Limb (tissue), 2 donors: ENCODE data around the gene HMCN1.
A peak's percentile ranks its signal among the peaks of the same experiment; 100 is the strongest.
"Not testable (repeated sequence)": the region's sequence is repeated elsewhere in the genome, so short reads cannot be mapped to it uniquely, and the experiment has no call there.

ENCODE experiments used
- DNase-seq, 2 donors: peaks; one replicate each; pipeline ENCODE4 v3.0.0-alpha.2; 2016; ENCODE audit errors: extremely low spot score in 2 of 2

HMCN1 gene

DNA sequence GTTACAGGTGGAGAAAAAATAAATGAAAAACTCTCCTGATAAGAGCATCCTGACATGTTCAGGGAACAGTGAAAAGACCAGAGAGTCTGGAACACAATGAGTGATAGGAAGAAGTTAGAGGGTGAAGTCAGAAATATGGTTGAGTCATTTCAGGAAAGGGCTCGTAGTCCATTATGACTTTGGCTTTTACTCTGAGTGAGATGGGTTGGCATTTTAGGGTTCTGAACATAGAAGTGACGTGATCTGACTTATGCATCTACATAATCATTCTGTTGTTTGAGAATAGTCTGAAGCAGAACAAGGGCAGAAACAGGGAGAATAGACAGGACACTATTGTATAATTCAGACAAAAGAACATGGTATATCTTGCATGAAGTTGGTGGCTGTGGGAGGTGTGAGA, 5.8 kb downstream of the HMCN1 start:
- DNase-seq: no peak

DNA sequence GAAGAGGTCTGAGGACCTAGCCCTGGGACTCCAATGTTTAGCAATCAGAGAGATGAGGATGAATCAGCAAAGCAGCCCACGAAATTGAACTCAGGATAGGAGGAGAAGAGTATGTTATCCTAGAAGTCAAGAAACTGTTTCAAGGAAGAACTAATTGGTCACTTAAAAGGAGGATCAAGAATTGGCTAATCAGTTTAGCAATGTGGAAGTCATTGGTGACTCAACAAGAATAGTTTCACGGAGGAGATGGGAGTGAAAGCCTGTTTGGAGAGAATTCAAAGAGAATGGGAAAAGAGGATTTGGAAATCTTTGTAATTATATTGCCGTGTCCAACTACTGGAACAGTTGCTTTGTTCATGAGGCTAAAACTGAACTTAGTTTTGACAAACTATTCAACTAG, 7.4 kb downstream of the HMCN1 start:
- DNase-seq: no peak

DNA sequence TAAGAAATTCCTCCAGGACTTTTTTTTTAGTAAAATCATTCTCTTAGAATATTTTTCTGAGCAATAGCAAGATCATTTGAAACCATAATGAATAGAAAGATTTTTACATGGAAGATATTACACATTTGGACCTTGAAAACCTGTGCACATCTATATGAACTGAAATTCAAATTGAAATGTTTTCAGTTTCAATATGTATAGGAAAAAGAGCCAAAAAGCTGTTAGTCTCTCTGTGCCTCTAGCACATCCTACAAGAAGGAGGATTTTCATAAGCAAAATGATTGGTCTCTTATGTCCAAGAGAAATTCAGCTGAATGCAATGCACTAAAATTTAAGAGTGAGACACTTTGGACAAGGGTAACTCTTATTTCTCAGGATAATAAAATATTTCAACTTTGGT, 8.2 kb downstream of the HMCN1 start:
- no peak for DNase-seq

DNA sequence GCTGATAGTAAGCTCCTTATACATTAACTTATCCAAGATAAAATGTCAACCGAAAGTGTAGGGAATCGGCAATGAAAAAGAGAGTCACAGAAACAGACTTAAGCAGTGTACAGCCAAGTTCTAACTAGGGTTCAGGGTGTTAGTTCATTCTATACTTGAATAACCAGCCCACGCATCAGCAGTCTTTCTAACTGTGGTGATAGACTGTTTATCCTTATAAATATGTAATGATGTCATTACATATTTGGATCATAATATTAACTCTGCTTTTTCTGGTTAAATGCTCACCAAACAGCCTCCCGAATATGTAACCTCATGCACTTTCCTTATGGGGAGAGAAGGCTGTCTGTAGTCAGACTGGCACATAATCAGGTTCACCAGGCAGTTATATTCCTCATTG, 11.0 kb downstream of the HMCN1 start:
- DNase-seq: no peak

DNA sequence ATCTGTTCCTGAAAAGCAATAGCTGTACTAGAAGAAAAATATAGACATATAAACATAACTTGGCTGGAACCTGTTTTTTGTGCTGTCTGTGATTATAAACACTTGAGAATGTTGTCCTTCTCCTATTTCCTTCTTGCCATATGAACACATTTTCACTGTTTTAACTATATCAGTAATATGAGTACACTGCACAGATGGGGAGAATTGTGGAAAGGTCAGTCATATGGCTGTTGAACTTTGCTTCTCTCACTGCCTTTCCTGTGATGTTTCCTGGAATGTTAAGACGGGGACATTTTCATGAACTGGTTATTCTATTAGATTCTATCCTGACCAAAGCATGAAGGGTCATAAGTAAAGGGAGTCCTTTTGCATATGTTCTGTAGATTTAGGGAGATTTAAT, 24.9 kb downstream of the HMCN1 start:
- peak in 1 of 2 donors; percentile 7 for DNase-seq

DNA sequence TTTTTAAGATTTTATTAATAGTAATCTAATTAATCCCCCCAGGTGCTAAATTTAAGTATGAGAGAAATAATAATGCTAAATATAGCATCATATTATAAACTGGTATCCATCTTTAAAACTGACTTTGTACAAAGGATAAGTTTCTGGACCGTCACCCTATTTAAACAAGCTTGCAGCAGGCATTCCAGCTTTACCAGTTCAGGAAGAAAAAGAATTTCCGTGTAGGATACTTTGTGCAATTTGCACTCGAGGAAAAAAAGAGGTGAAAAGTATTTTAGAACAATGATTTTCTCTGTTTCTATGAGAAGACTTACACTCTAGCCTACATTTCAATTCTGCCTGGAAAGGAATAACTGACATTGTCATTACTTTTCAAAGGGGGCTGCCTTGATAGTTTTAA, 27.6 kb downstream of the HMCN1 start:
- DNase-seq: no peak

DNA sequence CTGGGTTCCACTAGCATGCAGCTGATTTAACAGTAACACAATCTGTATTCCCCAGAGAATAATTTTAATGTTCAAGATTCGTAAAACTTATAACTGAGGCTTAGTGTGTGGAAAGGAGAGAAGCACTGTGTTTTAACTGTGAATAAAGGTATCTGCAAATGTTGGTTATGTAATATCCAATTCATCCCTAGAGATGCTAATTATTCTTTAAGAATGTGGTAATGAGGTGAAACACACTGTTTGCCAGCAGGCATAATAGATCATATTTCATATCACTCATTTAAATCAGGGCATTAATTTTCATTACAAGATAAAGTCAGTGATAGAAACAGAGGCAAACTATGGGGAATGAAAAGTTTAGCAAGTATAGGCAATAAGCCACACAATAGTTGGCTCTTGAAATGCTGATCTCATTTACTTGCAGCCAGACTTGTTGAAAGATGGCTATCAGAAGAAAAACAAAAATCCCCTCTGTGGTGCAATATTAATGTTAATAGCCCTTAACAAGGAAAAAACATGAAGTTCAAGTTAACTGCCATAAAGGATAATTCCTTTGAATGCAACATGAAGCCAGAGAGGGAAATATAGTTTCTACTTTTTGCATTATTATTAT, 33.4 kb downstream of the HMCN1 start:
- no peak for DNase-seq

DNA sequence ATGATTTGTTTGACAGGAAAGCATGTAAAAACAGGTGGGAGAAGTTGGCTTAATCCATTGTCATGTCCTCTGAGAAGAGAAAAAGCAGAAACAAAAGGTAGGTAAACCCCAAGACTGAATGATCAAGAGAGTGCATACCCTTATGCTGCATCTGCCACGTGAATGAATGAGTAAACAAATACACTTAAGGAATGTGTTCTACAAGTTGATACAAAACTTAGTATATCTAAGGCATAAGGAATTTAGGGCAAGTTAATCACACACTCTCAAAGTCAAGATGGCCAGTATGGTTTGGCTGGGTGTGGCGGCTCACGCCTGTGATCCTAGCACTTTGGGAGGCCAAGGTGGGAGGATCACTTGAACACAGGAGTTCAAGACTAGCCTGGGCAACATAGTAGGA, 34.2 kb downstream of the HMCN1 start:
- no peak for DNase-seq

DNA sequence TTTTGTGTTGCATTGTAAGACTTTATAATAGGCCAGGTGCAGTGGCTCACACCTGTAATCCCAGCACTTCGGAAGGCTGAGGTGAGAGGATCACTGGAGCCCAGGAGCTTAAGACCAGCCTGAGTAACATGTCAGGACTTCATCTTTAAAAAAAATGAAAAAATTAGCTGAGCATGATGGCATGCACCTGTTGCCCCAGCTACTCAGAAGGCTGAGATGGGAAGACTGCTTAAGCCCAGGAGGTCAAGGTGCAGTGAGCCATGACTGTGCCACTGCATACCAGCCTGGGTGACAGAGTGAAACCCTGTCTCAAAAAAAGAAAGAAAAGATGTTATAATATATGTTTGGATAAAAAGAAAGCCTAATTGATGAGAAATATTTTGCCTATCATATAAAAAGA, 34.9 kb downstream of the HMCN1 start:
- DNase-seq: no peak

DNA sequence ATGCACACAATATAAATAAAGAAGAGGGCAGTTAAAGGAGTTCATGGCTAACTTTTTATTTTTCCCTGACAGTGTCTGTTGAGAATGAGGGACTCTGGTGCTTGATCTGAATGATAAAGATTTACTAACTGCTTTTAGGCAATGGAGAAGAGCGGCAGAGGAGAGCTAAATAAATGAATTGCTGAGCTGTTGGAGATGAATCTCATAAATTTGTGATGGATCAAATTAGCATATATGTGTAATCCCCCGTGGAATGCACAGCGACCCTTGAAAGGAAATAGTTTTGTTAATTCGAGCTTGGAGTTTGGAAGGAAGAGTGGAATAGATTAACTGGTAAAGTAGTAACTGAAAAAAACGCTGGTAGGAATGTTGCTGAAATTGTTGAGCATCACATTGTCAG, 40.2 kb downstream of the HMCN1 start:
- DNase-seq: no peak

DNA sequence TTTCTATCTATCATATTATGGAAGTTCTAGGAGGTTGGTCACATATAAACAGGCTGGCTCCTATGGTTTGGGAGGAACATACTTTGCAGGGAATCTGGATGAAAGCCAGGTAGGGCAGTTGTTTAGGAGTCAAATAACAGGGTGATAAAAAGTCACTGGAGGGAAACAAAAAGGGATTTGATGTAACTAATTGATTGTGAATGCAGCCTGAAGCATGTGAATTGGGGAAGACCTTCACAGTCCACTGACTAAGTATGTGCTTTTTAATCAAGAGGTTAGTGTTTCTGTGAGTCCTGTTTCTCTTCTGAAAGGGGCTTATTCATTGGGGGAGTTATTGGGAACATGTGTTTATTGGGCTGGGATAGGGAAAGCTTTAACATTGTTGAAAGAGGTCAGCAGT, 41.3 kb downstream of the HMCN1 start:
- DNase-seq: peak in 1 of 2 donors; percentile 22

DNA sequence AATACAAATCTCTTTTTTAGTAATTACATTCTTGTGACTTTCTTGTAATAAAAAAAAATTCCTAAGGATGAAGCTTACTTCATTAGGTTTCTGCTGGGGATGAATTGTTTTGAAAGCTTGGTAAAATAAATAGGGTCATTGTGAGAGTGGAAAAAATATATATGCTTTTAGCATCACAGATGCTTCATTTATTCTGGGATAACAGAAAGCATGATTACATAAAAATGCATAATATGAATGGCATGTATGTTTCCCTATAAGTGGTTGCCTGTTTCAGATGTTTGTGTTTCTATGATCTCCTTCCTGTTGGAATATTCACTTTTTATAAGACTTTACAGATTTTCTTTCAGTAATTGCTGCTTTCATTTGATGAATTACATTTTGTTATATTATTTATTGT, 42.3 kb downstream of the HMCN1 start:
- no peak for DNase-seq

DNA sequence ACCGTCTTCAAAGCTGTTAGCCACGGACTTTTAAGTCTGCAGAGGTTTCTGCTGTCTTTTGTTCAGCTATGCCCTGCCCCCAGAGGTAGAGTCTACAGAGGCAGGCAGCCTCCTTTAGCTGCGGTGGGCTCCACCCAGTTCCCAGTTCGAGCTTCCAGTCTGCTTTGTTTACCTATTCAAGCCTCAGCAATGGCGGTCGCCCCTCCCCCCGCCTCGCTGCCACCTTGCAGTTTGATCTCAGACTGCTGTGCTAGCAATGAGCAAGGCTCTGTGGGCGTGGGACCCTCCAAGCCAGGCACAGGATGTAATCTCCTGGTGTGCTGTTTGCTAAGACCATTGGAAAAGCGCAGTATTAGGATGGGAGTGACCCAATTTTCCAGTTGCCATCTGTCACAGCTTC, 49.7 kb downstream of the HMCN1 start:
- not testable (repeated sequence) for DNase-seq

DNA sequence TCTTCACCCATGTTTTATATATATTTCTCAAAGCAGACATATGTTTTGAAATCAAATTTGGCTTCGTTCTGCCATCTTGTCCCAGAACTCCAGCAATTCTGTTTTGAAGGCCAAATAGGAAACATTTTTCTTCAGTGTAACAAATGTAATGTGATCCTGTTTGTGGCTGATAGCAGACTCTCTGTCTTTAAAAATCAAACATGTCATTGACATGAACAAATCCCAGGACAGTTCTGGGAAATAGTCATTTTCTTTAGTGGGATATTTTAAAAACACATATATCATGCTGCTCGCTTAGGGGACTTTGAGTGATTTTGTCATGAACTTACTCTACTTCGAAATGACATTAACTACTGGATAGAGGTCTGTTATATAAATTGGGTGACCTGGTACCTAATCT, 51.4 kb downstream of the HMCN1 start:
- DNase-seq: no peak

DNA sequence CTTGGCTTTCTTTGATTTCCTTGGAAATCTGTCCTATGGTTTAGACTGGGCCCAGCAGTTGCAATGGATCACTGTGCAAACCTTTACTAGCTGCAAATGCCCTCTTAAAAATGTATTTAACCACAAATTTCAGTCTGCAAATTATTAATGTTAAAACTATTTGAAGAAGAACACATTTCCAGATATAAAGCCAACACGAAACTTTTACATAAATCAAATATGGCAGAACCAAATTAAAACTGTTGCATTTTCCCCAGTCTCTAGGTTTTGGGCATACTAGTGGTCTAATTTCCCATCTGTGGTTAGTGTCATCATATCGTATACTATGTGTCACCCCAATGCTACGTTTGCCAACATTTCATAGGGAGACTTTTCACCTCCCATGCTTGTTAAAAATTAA, 52.3 kb downstream of the HMCN1 start:
- no peak for DNase-seq

DNA sequence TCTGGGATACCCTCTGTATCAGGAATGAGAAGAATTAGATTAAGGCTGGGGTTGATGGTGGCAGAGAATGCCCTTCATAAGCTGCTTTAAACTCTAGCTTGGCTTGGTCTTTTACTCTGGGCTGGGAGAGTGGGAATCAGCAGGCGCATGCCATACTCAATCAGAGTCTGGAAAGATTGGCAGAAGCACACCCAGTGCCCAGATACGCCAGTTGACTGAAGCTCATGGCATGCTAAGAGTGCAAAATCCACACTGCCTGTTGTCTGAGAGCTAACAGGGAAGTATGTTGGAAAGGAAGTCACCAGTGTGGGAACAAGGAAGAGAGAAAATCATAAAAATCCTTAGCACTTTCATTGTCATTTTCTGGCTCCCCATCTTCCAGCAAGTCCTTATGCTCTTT, 53.0 kb downstream of the HMCN1 start:
- DNase-seq: no peak

DNA sequence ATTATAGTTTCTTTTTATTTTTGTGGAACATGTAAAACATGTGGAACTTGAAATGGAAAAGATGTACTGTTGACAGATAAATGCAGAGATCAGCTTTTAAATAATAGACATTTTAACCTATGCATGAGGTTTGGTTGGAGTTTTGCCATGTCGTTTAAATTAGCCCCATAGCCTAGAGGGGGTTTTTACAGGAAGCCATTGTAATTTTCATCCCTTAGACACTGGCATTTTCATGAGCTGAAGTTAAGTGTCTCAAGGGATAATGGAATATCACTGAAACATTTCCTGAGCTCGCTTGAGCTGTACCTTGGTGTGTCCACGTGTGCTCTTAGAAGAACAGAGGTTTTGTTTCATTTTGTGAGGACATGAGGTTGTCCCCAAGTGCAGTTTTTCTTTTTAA, 54.2 kb downstream of the HMCN1 start:
- no peak for DNase-seq

DNA sequence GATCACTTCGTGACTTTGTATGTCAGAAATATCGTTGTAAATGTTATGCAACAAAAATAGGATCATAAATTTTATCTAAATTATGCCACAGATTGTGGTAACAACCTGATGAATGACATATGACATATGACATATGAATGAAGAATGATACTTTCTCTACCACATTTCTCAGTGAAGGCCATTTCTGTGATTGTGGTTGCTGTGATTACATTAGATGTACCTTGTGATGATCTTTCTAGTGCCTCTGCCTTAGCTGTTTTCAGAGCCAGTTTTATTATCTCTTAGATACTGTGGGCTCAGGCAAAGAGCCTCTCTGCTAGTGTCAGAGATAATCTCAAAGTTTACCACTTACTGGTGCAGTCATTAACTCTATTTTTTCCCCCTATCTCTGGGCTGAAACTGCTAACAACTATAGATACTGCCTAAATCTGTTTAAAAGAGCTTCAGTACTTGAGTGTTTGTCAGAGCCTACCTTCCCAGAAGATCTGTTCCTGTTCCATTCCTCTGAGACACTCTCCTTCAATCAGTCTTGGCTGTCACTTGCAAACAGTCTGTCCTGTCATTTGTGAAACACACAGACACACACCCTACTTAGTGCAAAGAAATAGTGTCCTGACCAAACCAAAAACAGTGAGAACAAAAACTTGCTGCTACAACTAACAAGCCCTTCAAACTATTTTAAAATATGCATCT, 55.5 kb downstream of the HMCN1 start:
- no peak for DNase-seq

DNA sequence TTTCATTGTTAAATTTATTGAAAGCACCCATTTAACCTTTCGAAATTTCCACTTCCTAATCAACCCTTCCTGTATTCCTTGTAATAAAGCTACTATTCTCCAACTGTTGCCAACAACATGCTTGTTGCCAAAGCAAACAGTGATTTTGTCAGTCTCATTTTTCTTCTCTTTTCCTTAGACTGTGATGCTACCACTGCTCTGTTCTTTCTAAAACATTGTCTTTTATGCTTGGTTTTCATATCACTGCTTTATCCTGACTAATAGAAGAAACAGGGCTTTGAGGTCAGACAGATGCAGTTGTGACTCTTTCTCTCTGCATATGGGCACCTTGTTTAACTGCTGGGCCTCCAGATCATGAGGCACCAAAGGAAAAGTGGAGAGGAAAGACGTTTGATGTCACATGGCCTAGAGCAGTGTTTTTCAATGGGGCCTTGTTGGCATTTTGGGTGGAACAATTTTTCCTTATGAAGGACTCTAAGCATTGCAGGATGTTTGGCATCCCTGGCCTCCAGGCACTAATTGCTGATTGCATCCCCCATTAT, 56.1 kb downstream of the HMCN1 start:
- no peak for DNase-seq

DNA sequence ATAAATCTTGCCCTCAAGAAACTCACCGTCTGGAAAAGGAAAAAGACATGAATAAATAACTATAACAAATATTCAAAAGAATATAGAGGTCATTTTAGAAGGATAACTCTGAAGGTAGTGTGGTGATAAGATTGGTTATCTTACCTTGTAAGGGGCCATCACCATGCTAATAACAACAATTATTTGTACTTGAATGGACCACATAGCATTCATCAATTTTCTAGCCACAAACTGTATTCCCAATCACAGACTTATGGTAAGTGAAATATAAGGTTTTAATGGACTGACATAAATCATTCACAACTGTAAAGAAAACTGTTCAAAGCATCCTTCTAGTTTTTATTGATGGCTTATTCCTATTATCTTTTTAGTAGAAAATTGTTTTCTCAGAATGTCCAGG, 57.8 kb downstream of the HMCN1 start:
- DNase-seq: no peak

DNA sequence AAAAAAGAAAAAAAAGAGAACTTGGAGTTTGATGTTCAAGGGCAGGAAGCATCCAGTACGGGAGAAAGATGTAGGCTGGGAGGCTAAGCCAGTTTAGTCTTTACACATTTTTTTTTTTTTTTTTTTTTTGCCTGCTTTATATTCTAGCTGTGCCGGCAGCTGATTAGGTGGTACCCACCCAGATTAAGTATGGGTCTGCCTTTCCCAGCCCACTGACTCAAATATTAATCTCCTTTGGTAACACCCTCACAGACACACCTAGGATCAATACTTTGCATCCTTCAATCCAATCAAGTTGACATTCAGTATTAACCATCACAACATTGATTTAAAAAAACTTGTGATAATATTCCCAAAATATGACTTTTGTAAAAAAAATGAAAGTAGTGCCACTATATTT, 60.3 kb downstream of the HMCN1 start:
- DNase-seq: not testable (repeated sequence)

DNA sequence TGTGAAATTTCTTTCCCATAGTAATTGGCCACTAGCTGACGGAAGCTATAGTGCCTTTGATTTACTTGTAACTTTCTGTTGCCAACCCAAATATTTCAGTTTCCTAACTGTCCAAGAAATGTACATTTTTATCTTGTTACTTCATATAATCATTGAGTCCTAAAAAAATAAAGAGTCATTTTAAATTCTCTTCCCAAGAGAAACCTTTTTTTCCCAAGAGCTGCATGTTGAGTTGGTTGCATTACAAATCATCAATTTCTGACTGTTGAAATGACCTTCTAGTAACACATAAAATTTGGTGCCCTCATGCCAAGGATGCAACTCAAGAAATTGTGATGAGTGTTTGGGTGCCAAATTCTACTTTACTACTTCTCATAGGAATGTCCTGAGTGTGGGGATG, 61.0 kb downstream of the HMCN1 start:
- no peak for DNase-seq

DNA sequence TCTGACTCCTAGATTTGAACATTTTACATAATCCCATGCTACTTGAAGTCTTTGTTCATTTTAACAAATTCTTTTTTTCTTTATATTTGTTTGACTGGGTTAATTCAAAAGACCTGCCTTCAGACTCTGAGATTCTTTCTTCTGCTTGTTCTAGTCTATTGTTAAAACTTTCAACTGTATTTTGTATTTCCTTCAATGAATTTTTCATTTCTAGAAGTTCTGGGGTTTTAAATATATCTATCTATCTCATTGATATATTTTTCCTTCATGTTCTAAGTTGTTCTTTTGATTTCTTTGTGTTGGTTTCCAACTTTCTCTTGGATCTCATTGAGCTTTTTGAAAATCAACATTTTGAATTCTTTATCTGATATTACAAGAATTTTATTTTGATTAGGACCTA, 64.3 kb downstream of the HMCN1 start:
- no peak for DNase-seq
